Measurements from ENCODE around the gene CDKN2C.
"Not testable (repeated sequence)": the region's sequence is repeated elsewhere in the genome, so short reads cannot be mapped to it uniquely, and the experiment has no call there.

The CDKN2C gene

DNA sequence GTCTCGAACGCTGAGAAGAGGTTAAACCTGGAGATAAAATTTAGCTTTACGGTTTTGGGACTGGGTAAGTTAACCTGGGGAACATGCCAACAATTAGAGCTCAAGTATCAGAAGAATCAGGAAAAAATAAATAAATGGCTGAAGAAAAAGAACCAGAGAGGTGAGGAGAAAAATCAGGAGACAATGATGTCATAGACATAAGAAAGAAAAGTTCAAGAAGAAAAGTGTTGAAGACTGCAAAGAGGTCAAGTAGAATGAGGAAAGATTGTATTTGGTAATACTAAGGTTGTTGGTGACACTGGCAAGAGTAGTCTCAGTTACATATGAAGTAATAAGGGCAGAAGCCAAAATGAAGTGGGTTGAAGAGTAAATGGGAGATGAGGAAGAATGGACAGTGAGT is 26.0 kb downstream of the CDKN2C start:
- Histone ChIP-seq H3K27ac (ENCODE audit: low read length) (no peak overlapping the region), H3K9ac (ENCODE audit: low read length in 2 of 2) (no peak overlapping the region), H3K27me3 (ENCODE audit: control insufficient read depth in 1 of 2, insufficient read depth in 2 of 2, low read length in 2 of 2) (no peaks in the 10 kb centered on the region), H3K9me3 (ENCODE audit: control insufficient read depth in 2 of 2, low read length in 2 of 2) (no peaks in the 10 kb centered on the region), H3K4me3 (ENCODE audit: low read length in 2 of 2) (no peak overlapping the region), H3K36me3 (ENCODE audit: control insufficient read depth in 2 of 2, insufficient read depth in 2 of 2, low read length in 2 of 2) (no peaks in the 10 kb centered on the region), H3K4me1 (ENCODE audit: control insufficient read depth, insufficient read depth, low read length) (no peaks in the 10 kb centered on the region)

DNA sequence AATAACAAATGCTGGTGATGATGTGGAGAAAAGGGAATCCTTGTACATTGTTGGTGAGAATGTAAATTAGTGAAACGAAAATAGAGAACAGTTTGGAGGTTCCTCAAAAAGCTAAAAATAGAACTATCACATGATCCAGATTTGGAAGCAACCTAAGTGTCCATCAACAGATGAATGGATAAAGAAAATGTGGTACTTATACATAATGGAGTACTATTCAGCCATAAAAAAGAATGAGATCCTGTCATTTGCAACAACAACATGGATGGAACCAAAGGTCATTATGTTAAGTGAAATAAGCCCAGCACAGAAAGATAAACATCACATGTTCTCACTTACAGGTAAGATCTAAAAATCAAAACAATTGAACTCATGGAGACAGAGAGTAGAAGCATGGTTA is 29.3 kb downstream of the CDKN2C start:
- H3K4me1 ChIP-seq (ENCODE audit: control insufficient read depth, insufficient read depth, low read length); H3K27me3 ChIP-seq (ENCODE audit: control insufficient read depth in 1 of 2, insufficient read depth in 2 of 2, low read length in 2 of 2); H3K9ac ChIP-seq (ENCODE audit: low read length in 2 of 2); H3K4me3 ChIP-seq (ENCODE audit: low read length in 2 of 2); H3K9me3 ChIP-seq (ENCODE audit: control insufficient read depth in 2 of 2, low read length in 2 of 2); H3K36me3 ChIP-seq (ENCODE audit: control insufficient read depth in 2 of 2, insufficient read depth in 2 of 2, low read length in 2 of 2); H3K27ac ChIP-seq (ENCODE audit: low read length): not testable (repeated sequence)

DNA sequence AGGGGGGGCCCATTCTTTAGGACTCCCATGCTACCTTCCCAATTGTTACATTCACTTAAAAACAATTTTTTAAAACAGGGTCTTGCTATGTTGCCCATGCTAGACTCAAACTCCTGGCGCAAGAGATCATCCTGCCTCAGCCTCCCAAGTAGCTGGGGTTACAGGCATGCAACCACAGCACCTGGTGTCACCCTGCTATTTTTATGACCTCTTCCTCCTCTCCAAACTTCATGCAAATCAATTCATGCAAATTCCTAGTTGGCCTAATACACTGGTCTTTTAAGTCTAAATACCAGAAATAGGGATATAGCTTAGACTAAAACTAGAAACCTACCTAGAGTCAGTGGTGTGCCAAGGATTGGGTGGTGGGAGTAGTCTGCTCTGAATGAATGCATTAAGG is 30.1 kb downstream of the CDKN2C start:
- H3K4me3 ChIP-seq (ENCODE audit: low read length in 2 of 2) = no peak overlapping the region
- no peaks in the 10 kb centered on the region for H3K9me3 ChIP-seq (ENCODE audit: control insufficient read depth in 2 of 2, low read length in 2 of 2)
- H3K27ac ChIP-seq (ENCODE audit: low read length) = no peak overlapping the region
- no peaks in the 10 kb centered on the region for H3K4me1 ChIP-seq (ENCODE audit: control insufficient read depth, insufficient read depth, low read length)
- no peaks in the 10 kb centered on the region for H3K36me3 ChIP-seq (ENCODE audit: control insufficient read depth in 2 of 2, insufficient read depth in 2 of 2, low read length in 2 of 2)
- H3K9ac ChIP-seq (ENCODE audit: low read length in 2 of 2) = no peak overlapping the region
- no peaks in the 10 kb centered on the region for H3K27me3 ChIP-seq (ENCODE audit: control insufficient read depth in 1 of 2, insufficient read depth in 2 of 2, low read length in 2 of 2)

DNA sequence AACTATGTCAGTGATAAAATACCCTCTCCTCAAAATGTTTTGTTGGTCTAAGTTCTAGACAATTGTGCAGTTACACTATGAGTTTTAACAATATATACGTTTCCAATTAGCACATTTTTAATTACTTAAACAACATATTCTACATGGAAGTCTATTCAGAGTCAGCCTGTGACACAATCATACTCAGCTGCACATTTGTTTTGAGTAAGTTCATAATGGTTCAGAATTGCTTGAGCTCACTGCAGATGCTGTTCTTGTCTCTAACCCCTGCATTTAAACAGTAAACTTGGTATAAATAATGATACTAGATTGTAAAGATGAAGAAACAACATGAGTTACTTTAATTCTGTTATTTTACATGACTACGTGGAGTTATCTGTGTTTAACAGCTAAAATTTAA is 30.6 kb downstream of the CDKN2C start:
- Histone ChIP-seq H3K4me1 (ENCODE audit: control insufficient read depth, insufficient read depth, low read length) (no peaks in the 10 kb centered on the region), H3K27ac (ENCODE audit: low read length) (no peak overlapping the region), H3K9ac (ENCODE audit: low read length in 2 of 2) (no peak overlapping the region), H3K9me3 (ENCODE audit: control insufficient read depth in 2 of 2, low read length in 2 of 2) (no peaks in the 10 kb centered on the region), H3K27me3 (ENCODE audit: control insufficient read depth in 1 of 2, insufficient read depth in 2 of 2, low read length in 2 of 2) (no peaks in the 10 kb centered on the region), H3K36me3 (ENCODE audit: control insufficient read depth in 2 of 2, insufficient read depth in 2 of 2, low read length in 2 of 2) (no peaks in the 10 kb centered on the region), H3K4me3 (ENCODE audit: low read length in 2 of 2) (no peak overlapping the region)

DNA sequence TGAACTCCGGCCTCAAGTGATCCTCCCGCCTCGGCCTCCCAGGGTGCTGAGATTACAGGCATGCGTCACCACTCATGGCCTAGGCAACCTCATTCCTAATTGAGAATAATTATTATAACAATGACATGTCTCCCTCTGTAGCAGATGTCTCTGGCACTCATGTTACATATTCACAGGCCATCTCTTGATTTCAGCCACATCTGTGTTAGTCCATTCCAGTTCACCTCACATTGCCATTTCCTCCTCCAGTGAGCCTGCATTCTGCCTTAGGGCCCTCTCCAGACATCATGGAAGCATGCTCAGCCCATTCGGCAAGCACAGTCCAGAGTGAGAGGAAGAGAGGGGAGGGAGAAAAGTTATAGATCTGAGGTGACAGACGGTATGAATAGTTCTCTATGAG is 32.5 kb downstream of the CDKN2C start:
- no peaks in the 10 kb centered on the region for H3K27me3 ChIP-seq (ENCODE audit: control insufficient read depth in 1 of 2, insufficient read depth in 2 of 2, low read length in 2 of 2)
- no peak overlapping the region for H3K27ac ChIP-seq (ENCODE audit: low read length)
- no peaks in the 10 kb centered on the region for H3K36me3 ChIP-seq (ENCODE audit: control insufficient read depth in 2 of 2, insufficient read depth in 2 of 2, low read length in 2 of 2)
- H3K4me3 ChIP-seq (ENCODE audit: low read length in 2 of 2) = no peak overlapping the region
- no peak overlapping the region for H3K9ac ChIP-seq (ENCODE audit: low read length in 2 of 2)
- no peaks in the 10 kb centered on the region for H3K9me3 ChIP-seq (ENCODE audit: control insufficient read depth in 2 of 2, low read length in 2 of 2)
- no peaks in the 10 kb centered on the region for H3K4me1 ChIP-seq (ENCODE audit: control insufficient read depth, insufficient read depth, low read length)

DNA sequence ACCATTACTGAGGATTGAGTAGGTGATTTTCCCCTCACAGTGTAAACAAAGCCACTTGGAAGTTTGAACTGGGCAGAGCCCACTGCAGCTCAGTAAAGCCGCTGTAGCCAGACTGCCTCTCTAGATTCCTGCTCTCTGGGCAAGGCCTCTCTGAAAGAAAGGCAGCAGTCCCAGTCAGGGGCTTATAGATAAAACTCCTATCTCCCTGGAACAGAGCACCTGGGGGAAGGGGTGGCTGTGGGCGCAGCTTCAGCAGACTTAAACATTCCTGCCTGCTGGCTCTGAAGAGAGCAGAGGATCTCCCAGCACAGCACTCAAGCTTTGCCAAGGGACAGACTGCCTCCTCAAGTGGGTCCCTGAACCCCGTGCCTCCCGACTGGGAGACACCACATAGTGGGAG is 35.5 kb downstream of the CDKN2C start:
- H3K9me3 ChIP-seq (ENCODE audit: control insufficient read depth in 2 of 2, low read length in 2 of 2) = not testable (repeated sequence)

DNA sequence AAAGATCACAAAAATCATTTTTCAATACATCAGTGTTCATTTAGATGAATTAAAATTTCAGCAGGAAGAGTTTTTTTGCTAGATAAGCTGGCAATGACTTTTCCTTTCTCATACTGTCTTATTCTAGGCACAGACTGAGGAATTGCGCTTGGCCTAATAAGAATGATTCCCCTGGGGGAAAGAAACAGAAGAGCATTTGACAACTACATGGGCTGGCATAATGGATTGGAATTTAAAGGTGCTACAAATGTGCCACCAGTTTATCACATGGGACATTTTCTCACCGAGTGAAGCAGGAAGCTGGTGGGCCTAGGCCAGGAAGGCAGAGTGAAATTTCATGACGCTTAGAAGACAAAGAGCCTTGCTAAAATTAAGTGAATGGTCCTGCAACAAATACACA is 39.3 kb downstream of the CDKN2C start:
- no peaks in the 10 kb centered on the region for H3K4me1 ChIP-seq (ENCODE audit: control insufficient read depth, insufficient read depth, low read length)
- H3K27me3 ChIP-seq (ENCODE audit: control insufficient read depth in 1 of 2, insufficient read depth in 2 of 2, low read length in 2 of 2) = no peaks in the 10 kb centered on the region
- H3K9me3 ChIP-seq (ENCODE audit: control insufficient read depth in 2 of 2, low read length in 2 of 2) = no peaks in the 10 kb centered on the region
- no peak overlapping the region for H3K4me3 ChIP-seq (ENCODE audit: low read length in 2 of 2)
- no peak overlapping the region for H3K9ac ChIP-seq (ENCODE audit: low read length in 2 of 2)
- H3K27ac ChIP-seq (ENCODE audit: low read length) = no peak overlapping the region
- no peaks in the 10 kb centered on the region for H3K36me3 ChIP-seq (ENCODE audit: control insufficient read depth in 2 of 2, insufficient read depth in 2 of 2, low read length in 2 of 2)

More for the DNA sequence above, 35.5 kb downstream of the CDKN2C start:
- not testable (repeated sequence) for H3K4me3 ChIP-seq (ENCODE audit: low read length in 2 of 2); H3K27me3 ChIP-seq (ENCODE audit: control insufficient read depth in 1 of 2, insufficient read depth in 2 of 2, low read length in 2 of 2); H3K4me1 ChIP-seq (ENCODE audit: control insufficient read depth, insufficient read depth, low read length); H3K9ac ChIP-seq (ENCODE audit: low read length in 2 of 2); H3K36me3 ChIP-seq (ENCODE audit: control insufficient read depth in 2 of 2, insufficient read depth in 2 of 2, low read length in 2 of 2); H3K27ac ChIP-seq (ENCODE audit: low read length)

DNA sequence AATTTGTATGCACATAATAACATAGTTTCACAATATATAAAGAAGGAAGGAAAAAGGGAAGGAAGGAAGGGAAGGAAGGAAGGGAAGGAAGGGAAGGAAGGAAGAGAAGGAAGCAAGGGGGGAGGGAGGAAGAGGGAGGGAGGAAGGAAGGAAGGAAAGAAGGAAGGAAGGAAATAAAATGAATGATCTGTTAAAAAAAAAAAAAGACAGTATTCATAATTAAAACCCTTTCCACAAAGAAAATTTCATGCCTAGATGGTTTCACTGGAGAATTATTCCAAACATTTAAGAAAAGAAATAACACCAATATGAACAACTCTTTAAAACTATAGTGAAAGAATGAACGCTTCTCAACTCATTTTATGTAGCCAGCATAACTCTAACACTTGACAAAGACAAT is 44.8 kb downstream of the CDKN2C start:
- Histone ChIP-seq H3K36me3 (ENCODE audit: control insufficient read depth in 2 of 2, insufficient read depth in 2 of 2, low read length in 2 of 2) (no peaks in the 10 kb centered on the region), H3K9ac (ENCODE audit: low read length in 2 of 2) (no peak overlapping the region), H3K27me3 (ENCODE audit: control insufficient read depth in 1 of 2, insufficient read depth in 2 of 2, low read length in 2 of 2) (no peaks in the 10 kb centered on the region), H3K4me3 (ENCODE audit: low read length in 2 of 2) (no peak overlapping the region), H3K27ac (ENCODE audit: low read length) (no peak overlapping the region), H3K4me1 (ENCODE audit: control insufficient read depth, insufficient read depth, low read length) (no peaks in the 10 kb centered on the region), H3K9me3 (ENCODE audit: control insufficient read depth in 2 of 2, low read length in 2 of 2) (no peaks in the 10 kb centered on the region)

DNA sequence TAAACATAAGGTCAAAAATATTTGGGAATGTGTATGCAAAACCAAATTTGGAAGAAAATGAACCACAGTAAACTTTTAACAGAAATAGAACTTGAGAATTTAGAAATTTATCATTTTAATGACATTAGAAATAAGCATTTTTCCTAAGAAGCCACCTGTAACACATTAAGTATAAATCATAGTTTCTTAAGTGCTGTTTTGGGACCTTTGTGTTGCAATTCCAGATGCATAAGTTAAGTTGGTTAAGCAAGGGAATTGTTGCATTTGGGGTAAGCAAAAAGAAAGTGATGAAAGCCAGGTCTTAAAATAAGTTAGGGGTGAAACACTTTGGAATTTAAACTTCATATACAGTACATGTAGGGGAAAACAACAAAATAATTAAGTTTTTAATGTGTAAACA is 49.8 kb downstream of the CDKN2C start:
- Histone ChIP-seq H3K9ac (ENCODE audit: low read length in 2 of 2) (no peak overlapping the region), H3K27me3 (ENCODE audit: control insufficient read depth in 1 of 2, insufficient read depth in 2 of 2, low read length in 2 of 2) (no peaks in the 10 kb centered on the region), H3K9me3 (ENCODE audit: control insufficient read depth in 2 of 2, low read length in 2 of 2) (no peaks in the 10 kb centered on the region), H3K36me3 (ENCODE audit: control insufficient read depth in 2 of 2, insufficient read depth in 2 of 2, low read length in 2 of 2) (no peaks in the 10 kb centered on the region), H3K4me3 (ENCODE audit: low read length in 2 of 2) (no peak overlapping the region), H3K4me1 (ENCODE audit: control insufficient read depth, insufficient read depth, low read length) (no peaks in the 10 kb centered on the region), H3K27ac (ENCODE audit: low read length) (no peak overlapping the region)

Data from stomach smooth muscle (tissue), 2 donors.